GM12875 (cell line): Measurements from ENCODE around the gene G3BP2.

ENCODE experiments used
- H3K4me3 ChIP-seq: one replicate; pipeline ENCODE4 v1.5.1; 2011; ENCODE audit warnings: low read depth, low read length, control low read depth
- CTCF ChIP-seq: IDR thresholded peaks from 2 replicates; pipeline ENCODE4 v1.5.1; 2011; ENCODE audit warnings: low read depth, mild to moderate bottlenecking, control low read depth, inconsistent platforms, low read length, moderate library complexity, borderline replicate concordance; ENCODE audit not compliant: insufficient read depth

G3BP2 gene

GRCh38 chr4:75637176-75637575 is 36.0 kb downstream of the G3BP2 start:
- TF ChIP-seq CTCF, result no peak
- H3K4me3 ChIP-seq, result no peak overlapping the region

- no peak for TF ChIP-seq CTCF
- H3K4me3 ChIP-seq, result no peak overlapping the region
These were observed 38.3 kb downstream of the G3BP2 start for GRCh38 chr4:75634951-75635350.

- no peak for TF ChIP-seq CTCF
- no peak overlapping the region for H3K4me3 ChIP-seq
These were observed 38.9 kb downstream of the G3BP2 start for GRCh38 chr4:75634281-75634680.

- no peak for TF ChIP-seq CTCF
- H3K4me3 ChIP-seq, result no peak overlapping the region
These were observed 39.4 kb downstream of the G3BP2 start for GRCh38 chr4:75633846-75634245.

- no peak for TF ChIP-seq CTCF
- peak overlapping the region; percentile 69 for H3K4me3 ChIP-seq
These were observed 42.3 kb downstream of the G3BP2 start for GRCh38 chr4:75630937-75631329.

GRCh38 chr4:75630174-75630936 is 42.9 kb downstream of the G3BP2 start, which contains the start of gene CDKL2:
TSS of gene CDKL2 (minus strand) at chr4:75630528. CDS start at chr4:75625988, 4,540 bp downstream.
- peak within 1 kb of the TSS; percentile 69 for H3K4me3 ChIP-seq
- TF ChIP-seq CTCF, result no peak

- H3K4me3 ChIP-seq, result no peak overlapping the region
- no peak for TF ChIP-seq CTCF
These were observed 44.0 kb downstream of the G3BP2 start for GRCh38 chr4:75629239-75629638.
